ENCODE data around the gene ITM2C.

- TF ChIP-seq CTCF (optimal IDR thresholded peaks at IDR 0.05 in 1 of 3, IDR thresholded peaks at IDR 0.05 in 1 of 3, conservative IDR thresholded peaks at IDR 0.05 in 1 of 3; ENCODE audit: extremely low read depth in 1 of 3, insufficient read depth in 2 of 3, low read length in 3 of 3) = no peak
- no peak for TF ChIP-seq EZH2 (IDR thresholded peaks at IDR 0.05; ENCODE audit: low read length)
Observed at GRCh38 chr2:230922951-230923717, 58.4 kb downstream of the ITM2C start.
